HepG2 (cell line): ENCODE results near the gene CAD. TPM values are rescaled to one million over a fixed set of nuclear protein-coding genes. Genes with fewer than 3 reads are reported as not detected.
A peak's percentile ranks its signal among the peaks of the same experiment; 100 is the strongest.

Experiments
- ATF6 ChIP-seq: sonication (generic); formaldehyde crosslinking; conservative IDR thresholded peaks from 2 replicates; pipeline ENCODE4 v1.4.0; 2020; ENCODE audit warnings: missing genetic modification reagents
- BRF2 ChIP-seq: sonication (generic); formaldehyde crosslinking; IDR thresholded peaks from 2 replicates; pipeline ENCODE4 v1.8.1; 2022; ENCODE audit warnings: mild to moderate bottlenecking, missing genetic modification reagents
- GABPA ChIP-seq, 2 experiments: IDR thresholded peaks; 2 replicates each; pipeline ENCODE4 v1.6.1; 2011 to 2016; ENCODE audit warnings: low read depth in 2 of 2, low read length in 1 of 2, missing biosample characterization in 1 of 2, missing genetic modification characterization in 1 of 2
- HCFC1 ChIP-seq: fragments of 150-350 bp; IDR thresholded peaks from 2 replicates; pipeline ENCODE4 v1.6.1; 2014; ENCODE audit warnings: low read depth, low read length
- IKZF5 ChIP-seq: IDR thresholded peaks from 2 replicates; pipeline ENCODE4 v1.6.1; 2018; ENCODE audit warnings: missing genetic modification reagents, mild to moderate bottlenecking, missing compliant biosample characterization
- ISX ChIP-seq: sonication (generic); formaldehyde crosslinking; conservative IDR thresholded peaks from 2 replicates; pipeline ENCODE4 v1.5.0; 2020; ENCODE audit warnings: missing genetic modification reagents
- NAIF1 ChIP-seq: sonication (generic); formaldehyde crosslinking; IDR thresholded peaks from 2 replicates; pipeline ENCODE4 v1.5.0; 2020; ENCODE audit warnings: mild to moderate bottlenecking, missing genetic modification reagents, borderline replicate concordance
- NFIC ChIP-seq: IDR thresholded peaks from 2 replicates; pipeline ENCODE4 v1.6.1; 2012; ENCODE audit warnings: mild to moderate bottlenecking, low read length, inconsistent platforms
- RCOR2 ChIP-seq: IDR thresholded peaks from 2 replicates; pipeline ENCODE4 v1.6.1; 2016; ENCODE audit warnings: missing biosample characterization, missing genetic modification reagents
- RFXAP ChIP-seq: sonication (generic); formaldehyde crosslinking; IDR thresholded peaks from 2 replicates; pipeline ENCODE4 v1.4.0; 2020; ENCODE audit warnings: missing genetic modification reagents, borderline replicate concordance
- SMC3 ChIP-seq: IDR thresholded peaks from 2 replicates; pipeline ENCODE4 v1.6.1; 2011; ENCODE audit warnings: low read length, improper control_type of control experiment
- SNAPC4 ChIP-seq: sonication (generic); formaldehyde crosslinking; IDR thresholded peaks from 2 replicates; pipeline ENCODE4 v1.4.0; 2020; ENCODE audit warnings: mild to moderate bottlenecking, missing genetic modification reagents
- YEATS4 ChIP-seq: sonication (generic); formaldehyde crosslinking; IDR thresholded peaks from 2 replicates; pipeline ENCODE4 v1.4.0; 2020; ENCODE audit warnings: missing genetic modification reagents, borderline replicate concordance
- ZBTB26 ChIP-seq: IDR thresholded peaks from 2 replicates; pipeline ENCODE4 v1.6.1; 2016; ENCODE audit warnings: missing compliant biosample characterization, missing genetic modification reagents, borderline replicate concordance
- ZNF770 ChIP-seq: sonication (generic); formaldehyde crosslinking; IDR thresholded peaks from 2 replicates; pipeline ENCODE4 v1.5.0; 2020; ENCODE audit warnings: mild to moderate bottlenecking, missing genetic modification reagents
- polyA plus RNA-seq, 8 experiments: library from polyadenylated mRNA; depleted of rRNA in 3 of 8; stranded (reverse) in 7 of 8; unstranded in 1 of 8; fragments of >200 nt; fragmentation: Illumina TruSeq in 4 of 8; extraction: Trizol in 4 of 8; gene quantifications; 2 replicates each; pipeline versions ENCODE4 v1.2.1 to v1.2.3, GENCODE V29; 2011 to 2016; ENCODE audit warnings: low read depth in 4 of 8, missing spikeins in 1 of 8, mixed read lengths in 1 of 8; ENCODE audit not compliant: insufficient read depth in 1 of 8
- total RNA-seq, 5 experiments: library from RNA; depleted of rRNA; stranded (reverse); fragments of >200 nt; fragmentation: Illumina TruSeq; extraction: Trizol; gene quantifications; 2 replicates each; pipeline ENCODE4 v1.2.3, GENCODE V29; 2016; ENCODE audit warnings: low read depth in 1 of 5

The CAD gene
- total and polyA plus RNA-seq, 2 of the 13 experiments (the other 11 are each of a cell fraction or from before 2014, with no cell fraction given): 21.7 to 37.0 TPM

- no peak for TF ChIP-seq ATF6
- peak; percentile 70 for TF ChIP-seq IKZF5 (CRISPR knock-in tag)
- peak; percentile 25; the same call in 1 of the 2 replicates for TF ChIP-seq SMC3
- TF ChIP-seq GABPA (IDR thresholded peaks at IDR 0.05; ENCODE audit: low read depth, low read length): no peak; the same call in 1 of the 2 replicates
- TF ChIP-seq GABPA (CRISPR knock-in tag; IDR thresholded peaks at IDR 0.05; ENCODE audit: low read depth): peak; percentile 74
- peak; percentile 76 for TF ChIP-seq ZNF770 (CRISPR knock-in tag)
- TF ChIP-seq BRF2 (CRISPR knock-in tag): no peak
- peak; percentile 22; the same call in 1 of the 2 replicates for TF ChIP-seq YEATS4 (CRISPR knock-in tag)
- no peak for TF ChIP-seq ISX (CRISPR knock-in tag)
- 0 out of 2 replicates have a peak, but pooled peaks have one; percentile 40 for TF ChIP-seq NAIF1 (CRISPR knock-in tag)
- peak; percentile 51; the same call in 1 of the 2 replicates for TF ChIP-seq ZBTB26 (CRISPR knock-in tag)
- TF ChIP-seq NFIC: no peak
- peak; percentile 24; the same call in 1 of the 2 replicates for TF ChIP-seq RCOR2 (CRISPR knock-in tag)
- peak; percentile 66; the same call in 1 of the 2 replicates for TF ChIP-seq RFXAP (CRISPR knock-in tag)
- no peak for TF ChIP-seq SNAPC4
- TF ChIP-seq HCFC1: no peak
These were observed 32.9 kb downstream of the CAD start (continued) for GRCh38 chr2:27249891-27250651.
